ENCODE results near the gene INPP4B. TPM values are rescaled to one million over a fixed set of nuclear protein-coding genes. Genes with fewer than 3 reads are reported as not detected.

INPP4B gene
- polyA plus RNA-seq, 6 donors from 2014 or later: 0.13 to 0.39 (median 0.16) TPM; not detected in 1

DNA sequence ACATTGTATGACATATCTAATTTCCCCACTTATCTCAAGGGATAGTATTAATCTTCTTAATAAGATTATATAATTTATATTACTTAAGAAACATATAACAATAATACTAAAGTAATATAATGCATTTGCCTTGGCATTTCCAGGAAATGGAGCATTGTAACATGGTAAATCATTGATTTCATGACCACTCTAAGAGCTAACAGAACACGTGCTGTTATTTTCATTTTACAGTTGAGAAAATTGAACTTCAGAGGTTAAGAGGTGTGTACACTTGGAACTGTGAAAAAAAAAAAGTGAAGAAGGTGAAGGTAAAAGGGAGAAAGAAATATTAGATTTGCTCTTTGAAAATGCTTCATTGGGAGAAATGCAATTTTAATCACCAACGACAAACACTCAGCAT lies 687.1 kb downstream of the INPP4B start:
- Mint-ChIP-seq H3K4me1 (no peaks in the 10 kb centered on the region), H3K9me3 (no peaks in the 10 kb centered on the region), H3K36me3 (no peaks in the 10 kb centered on the region), H3K27me3 (no peaks in the 10 kb centered on the region), H3K27ac (no peak overlapping the region), H3K4me3 (no peak overlapping the region)
- no peak for ATAC-seq (ENCODE audit: low read depth in 2 of 2)
- DNase-seq: no peak

DNA sequence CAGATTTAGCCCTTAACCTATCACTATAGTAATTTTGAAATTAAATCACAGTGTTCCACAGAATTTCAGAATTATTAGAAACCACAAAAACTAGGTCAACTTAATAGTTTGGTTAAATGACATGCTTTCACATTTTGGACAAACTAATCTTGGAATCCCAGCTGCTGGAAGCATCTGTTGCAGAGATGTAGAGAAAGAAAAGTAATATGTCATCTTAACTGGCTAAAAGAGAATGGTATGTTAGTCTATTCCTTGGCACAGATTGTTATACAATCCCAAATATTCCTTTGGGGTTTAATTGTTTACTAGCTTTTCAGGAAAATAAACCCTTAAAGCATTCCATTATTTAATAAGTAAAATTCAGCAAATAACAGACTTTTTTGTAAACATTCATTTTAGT lies 689.8 kb downstream of the INPP4B start:
- Mint-ChIP-seq H3K36me3 (no peaks in the 10 kb centered on the region), H3K9me3 (no peaks in the 10 kb centered on the region), H3K4me3 (no peak overlapping the region), H3K27me3 (no peaks in the 10 kb centered on the region), H3K4me1 (no peaks in the 10 kb centered on the region), H3K27ac (no peak overlapping the region)
- ATAC-seq (ENCODE audit: low read depth in 2 of 2): no peak
- DNase-seq: no peak

DNA sequence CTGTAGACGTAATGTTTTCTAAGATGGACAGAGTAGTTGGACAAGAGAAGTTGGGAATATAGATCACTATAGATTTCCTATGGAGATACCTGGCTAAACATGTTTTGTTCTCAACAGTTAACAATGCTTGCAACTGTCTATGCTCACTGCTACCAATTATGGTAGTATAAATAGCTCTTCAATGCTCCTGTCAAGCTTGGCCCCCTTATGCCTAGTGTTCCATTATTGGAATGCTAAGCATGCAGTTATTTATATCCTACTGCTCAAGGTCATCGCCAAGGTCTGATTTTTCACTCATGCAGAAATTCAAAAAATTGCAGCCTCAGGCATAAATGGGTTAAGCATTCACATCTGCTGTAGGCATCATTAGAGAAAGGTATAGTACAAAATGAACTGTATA lies 690.8 kb downstream of the INPP4B start:
- Mint-ChIP-seq H3K36me3 (no peaks in the 10 kb centered on the region), H3K4me1 (no peaks in the 10 kb centered on the region), H3K27me3 (no peaks in the 10 kb centered on the region), H3K9me3 (no peaks in the 10 kb centered on the region), H3K27ac (no peak overlapping the region), H3K4me3 (no peak overlapping the region)
- DNase-seq: no peak
- no peak for ATAC-seq (ENCODE audit: low read depth in 2 of 2)

DNA sequence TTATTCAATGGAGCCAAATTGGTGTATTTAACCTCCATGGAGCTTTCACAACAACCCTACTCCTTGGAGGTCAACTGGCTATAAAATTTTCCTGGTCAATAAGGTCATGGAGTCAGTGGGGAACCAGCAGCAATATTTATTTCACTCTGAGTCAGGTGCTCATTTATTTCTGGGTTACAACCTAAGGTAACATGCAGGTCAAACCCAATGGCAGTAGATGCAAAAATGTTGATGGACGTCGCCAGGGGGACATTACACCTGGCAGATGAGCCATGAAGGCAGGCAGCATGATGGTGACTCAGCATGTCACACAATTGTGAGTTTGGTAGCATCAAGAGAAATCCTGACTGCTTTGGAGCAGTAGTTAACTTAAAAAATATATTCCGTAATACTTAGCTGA lies 695.6 kb downstream of the INPP4B start:
- Mint-ChIP-seq H3K36me3 (no peaks in the 10 kb centered on the region), H3K27ac (no peak overlapping the region), H3K27me3 (no peaks in the 10 kb centered on the region), H3K9me3 (no peaks in the 10 kb centered on the region), H3K4me3 (no peak overlapping the region), H3K4me1 (no peaks in the 10 kb centered on the region)
- DNase-seq: no peak
- no peak for ATAC-seq (ENCODE audit: low read depth in 2 of 2)

DNA sequence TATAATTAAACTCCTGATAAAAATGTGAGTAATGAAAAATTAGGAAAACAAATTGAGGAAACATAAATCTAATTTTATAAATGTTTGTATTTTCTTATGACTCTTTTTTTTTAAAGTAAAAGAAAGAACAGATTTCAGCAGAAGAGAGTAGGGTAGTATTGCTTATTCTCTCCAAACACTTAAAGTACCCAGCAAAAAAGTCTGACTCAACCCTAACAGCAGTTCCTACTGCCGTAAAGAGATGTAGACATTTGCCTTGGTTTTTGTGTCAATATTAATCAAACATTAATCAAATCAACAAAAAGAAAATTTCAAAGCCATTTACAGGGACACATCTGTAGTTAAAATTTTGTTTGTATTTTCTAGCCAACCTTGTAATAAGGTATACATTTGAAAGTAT lies 701.3 kb downstream of the INPP4B start:
- H3K4me3 Mint-ChIP-seq: no peak overlapping the region
- no peak for ATAC-seq (ENCODE audit: low read depth in 2 of 2)
- no peak for DNase-seq
- no peaks in the 10 kb centered on the region for H3K27me3 Mint-ChIP-seq
- H3K9me3 Mint-ChIP-seq: no peaks in the 10 kb centered on the region
- H3K36me3 Mint-ChIP-seq: no peaks in the 10 kb centered on the region
- H3K4me1 Mint-ChIP-seq: no peaks in the 10 kb centered on the region
- no peak overlapping the region for H3K27ac Mint-ChIP-seq

DNA sequence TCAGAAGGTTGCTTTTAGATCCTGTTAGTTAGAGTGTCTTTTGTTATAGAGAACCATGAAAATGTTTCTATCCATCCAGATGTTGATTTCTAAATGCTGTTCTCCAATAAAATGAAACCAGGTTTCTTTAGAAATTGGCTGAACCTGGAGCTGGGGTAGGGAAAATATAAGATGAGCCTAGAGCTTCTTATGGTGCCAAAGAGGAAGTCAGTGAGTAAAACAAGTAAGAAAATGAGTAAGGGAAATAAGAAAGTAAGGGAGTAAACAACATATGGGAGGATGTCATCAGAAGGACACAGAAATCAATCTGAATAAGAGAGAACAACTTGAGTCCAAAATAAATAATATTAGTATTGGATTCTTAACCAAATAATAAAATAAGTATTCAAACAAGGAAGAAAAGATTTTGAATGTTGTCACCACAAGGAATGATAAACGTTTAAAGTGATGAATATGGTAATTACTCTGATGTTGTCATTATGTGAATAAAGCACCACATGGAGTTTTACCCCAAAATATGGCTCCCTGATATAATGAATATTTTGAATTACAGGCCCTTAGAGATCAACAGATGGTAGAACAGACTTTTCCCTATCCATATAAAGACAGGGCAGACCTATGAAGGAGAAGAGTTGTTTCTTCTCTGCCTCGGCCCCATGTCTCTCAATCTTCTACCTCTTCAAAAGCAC lies 703.6 kb downstream of the INPP4B start:
- H3K9me3 Mint-ChIP-seq: no peaks in the 10 kb centered on the region
- H3K36me3 Mint-ChIP-seq: no peaks in the 10 kb centered on the region
- DNase-seq: no peak
- no peaks in the 10 kb centered on the region for H3K4me1 Mint-ChIP-seq
- no peaks in the 10 kb centered on the region for H3K27me3 Mint-ChIP-seq
- no peak for ATAC-seq (ENCODE audit: low read depth in 2 of 2)
- no peak overlapping the region for H3K4me3 Mint-ChIP-seq
- peak overlapping the region in 1 of 6 donors; percentile 9 for H3K27ac Mint-ChIP-seq

DNA sequence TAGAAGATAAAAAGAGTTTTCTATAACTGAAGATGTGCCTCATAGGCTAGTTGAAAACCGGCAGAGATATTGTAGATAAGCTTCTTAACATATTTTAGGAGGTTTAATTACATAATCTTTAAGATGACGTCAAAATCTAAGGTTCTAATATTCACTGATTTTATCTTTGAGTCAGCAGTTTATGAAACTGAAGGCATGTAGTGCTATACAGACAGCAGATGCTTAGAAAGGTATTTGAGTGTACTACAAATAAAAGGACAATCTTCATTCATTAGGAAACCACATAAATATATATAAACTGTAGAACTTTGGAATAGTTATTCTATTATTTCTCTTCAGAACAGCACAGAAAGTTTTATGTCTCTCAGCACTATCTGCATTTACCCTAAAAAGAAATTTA lies 704.9 kb downstream of the INPP4B start:
- Mint-ChIP-seq H3K9me3 (peaks cover 0 to 2% (median 0%) of the 10 kb centered on the region in 7 donors), H3K4me1 (no peaks in the 10 kb centered on the region), H3K27ac (no peak overlapping the region), H3K27me3 (no peaks in the 10 kb centered on the region), H3K36me3 (no peaks in the 10 kb centered on the region), H3K4me3 (no peak overlapping the region)
- DNase-seq (no peak), ATAC-seq (ENCODE audit: low read depth in 2 of 2) (no peak)

DNA sequence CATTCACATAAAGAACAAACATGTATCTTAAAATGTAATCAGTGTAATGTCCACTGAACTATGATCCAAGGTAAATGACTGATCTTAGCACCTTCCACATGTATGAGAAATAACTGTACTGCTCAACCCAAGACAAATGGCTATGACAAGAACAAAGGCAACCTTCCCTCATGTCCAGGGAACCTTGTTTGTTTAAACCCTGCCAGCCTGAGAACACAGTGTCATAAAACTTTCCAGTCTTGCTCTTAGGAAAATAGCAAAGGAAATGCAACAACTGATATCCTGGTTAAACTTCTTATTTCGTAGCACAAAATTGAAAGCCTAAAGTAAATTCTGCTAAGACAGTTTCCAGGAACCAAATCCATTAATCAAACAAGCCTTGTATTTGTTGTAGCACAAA lies 715.4 kb downstream of the INPP4B start:
- ATAC-seq (ENCODE audit: low read depth in 2 of 2): no peak
- DNase-seq: no peak
- Mint-ChIP-seq H3K9me3 (no peaks in the 10 kb centered on the region), H3K36me3 (no peaks in the 10 kb centered on the region), H3K4me3 (no peak overlapping the region), H3K4me1 (no peaks in the 10 kb centered on the region), H3K27ac (no peak overlapping the region), H3K27me3 (no peaks in the 10 kb centered on the region)

DNA sequence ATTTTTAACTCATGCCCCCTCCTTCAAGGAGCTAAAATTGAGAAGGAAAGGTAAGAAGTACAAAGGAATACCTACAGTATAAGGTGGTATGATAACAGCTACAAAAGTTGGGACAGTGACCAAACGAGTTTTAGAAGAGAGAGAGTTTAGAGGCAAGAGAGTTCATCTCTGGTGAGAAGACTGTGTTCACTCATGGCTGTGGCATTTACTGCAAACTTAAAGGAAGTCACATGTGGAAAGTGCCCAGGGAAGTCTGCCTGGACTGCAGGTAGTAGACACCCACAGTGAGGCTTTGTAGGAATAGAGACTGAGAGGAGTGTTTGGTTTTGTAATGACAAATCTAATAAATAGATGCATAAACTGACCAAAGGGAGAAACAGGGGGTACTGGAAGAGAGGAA lies 716.2 kb downstream of the INPP4B start:
- no peak overlapping the region for H3K4me3 Mint-ChIP-seq
- H3K4me1 Mint-ChIP-seq: no peaks in the 10 kb centered on the region
- no peak for ATAC-seq (ENCODE audit: low read depth in 2 of 2)
- no peak for DNase-seq
- no peaks in the 10 kb centered on the region for H3K27me3 Mint-ChIP-seq
- H3K9me3 Mint-ChIP-seq: no peaks in the 10 kb centered on the region
- no peaks in the 10 kb centered on the region for H3K36me3 Mint-ChIP-seq
- H3K27ac Mint-ChIP-seq: no peak overlapping the region

DNA sequence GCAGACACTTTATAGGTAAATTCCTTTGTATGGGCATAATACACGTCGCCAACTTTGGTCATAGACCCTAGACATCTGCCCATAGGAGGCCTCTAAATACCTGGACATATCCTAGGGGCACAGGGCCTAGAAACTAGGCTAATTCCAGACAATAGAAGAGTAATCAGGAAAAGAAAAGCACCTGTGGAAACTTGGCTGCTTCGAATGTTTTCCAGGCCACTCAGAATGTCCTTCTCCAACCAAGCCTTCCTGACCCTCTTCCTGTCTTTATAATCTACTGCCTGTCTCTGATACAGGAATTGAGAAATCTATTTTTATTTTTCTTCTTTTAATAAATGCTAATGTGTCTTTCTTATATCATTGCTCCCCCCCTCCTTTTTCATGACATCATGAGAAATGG lies 716.6 kb downstream of the INPP4B start:
- no peak overlapping the region for H3K4me3 Mint-ChIP-seq
- no peaks in the 10 kb centered on the region for H3K27me3 Mint-ChIP-seq
- ATAC-seq (ENCODE audit: low read depth in 2 of 2): no peak

DNA sequence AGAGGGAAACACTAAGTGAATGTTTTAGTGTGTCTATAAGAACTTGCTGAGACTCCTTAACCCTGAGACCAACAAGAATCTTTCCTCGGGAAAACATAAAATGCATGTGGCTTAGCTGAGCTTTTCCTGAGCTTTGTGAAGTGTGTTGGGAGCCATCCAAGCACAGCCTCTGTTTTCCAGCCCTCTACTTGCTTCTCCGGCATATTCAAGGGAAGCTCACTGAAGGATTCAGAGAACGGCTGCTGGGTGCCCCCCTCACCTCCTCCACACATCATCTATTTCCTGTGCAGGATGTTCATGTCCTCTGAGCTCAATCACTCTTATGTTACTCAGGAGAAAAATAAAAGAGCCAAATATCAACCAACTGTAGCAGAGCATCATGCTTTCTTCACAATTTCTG lies 717.6 kb downstream of the INPP4B start:
- Mint-ChIP-seq H3K4me3 (no peak overlapping the region), H3K4me1 (no peaks in the 10 kb centered on the region), H3K27ac (no peak overlapping the region), H3K27me3 (no peaks in the 10 kb centered on the region), H3K9me3 (no peaks in the 10 kb centered on the region), H3K36me3 (no peaks in the 10 kb centered on the region)
- ATAC-seq (ENCODE audit: low read depth in 2 of 2) (no peak), DNase-seq (no peak)

More for the DNA sequence above, 716.6 kb downstream of the INPP4B start:
- no peaks in the 10 kb centered on the region for H3K36me3 Mint-ChIP-seq
- no peaks in the 10 kb centered on the region for H3K9me3 Mint-ChIP-seq
- DNase-seq: no peak
- no peaks in the 10 kb centered on the region for H3K4me1 Mint-ChIP-seq
- H3K27ac Mint-ChIP-seq: no peak overlapping the region

DNA sequence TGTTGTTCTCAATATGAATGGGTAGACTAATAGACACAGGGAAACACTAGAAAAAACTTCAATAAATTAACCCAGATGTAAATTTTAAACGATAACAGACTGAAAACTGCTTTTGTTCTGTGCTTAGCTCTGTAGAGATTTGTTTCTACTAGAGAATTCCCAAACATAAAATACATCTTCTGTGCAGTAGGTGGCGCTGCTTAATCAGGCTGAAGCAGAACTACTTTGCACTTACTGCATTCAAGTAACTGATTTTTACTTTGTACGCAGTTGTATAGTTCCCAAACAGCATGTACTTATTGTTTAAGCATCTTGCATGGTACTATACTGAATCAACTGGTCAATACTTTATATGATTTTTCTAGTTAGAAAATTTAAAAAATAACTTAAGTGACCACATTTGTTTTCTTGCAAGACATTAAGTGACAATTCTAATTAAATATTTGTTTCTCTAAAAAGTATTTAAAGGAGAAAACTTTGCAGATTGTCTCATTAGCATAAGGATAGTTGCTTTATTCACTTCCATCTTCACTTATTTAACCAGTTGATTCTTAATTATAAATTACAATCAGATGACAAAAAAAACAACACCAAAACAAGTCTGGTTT lies 719.1 kb downstream of the INPP4B start:
- Mint-ChIP-seq H3K4me3 (no peak overlapping the region), H3K27me3 (no peaks in the 10 kb centered on the region), H3K27ac (no peak overlapping the region), H3K36me3 (no peaks in the 10 kb centered on the region), H3K4me1 (no peaks in the 10 kb centered on the region), H3K9me3 (no peaks in the 10 kb centered on the region)
- no peak for ATAC-seq (ENCODE audit: low read depth in 2 of 2)
- DNase-seq: peak; percentile 11

DNA sequence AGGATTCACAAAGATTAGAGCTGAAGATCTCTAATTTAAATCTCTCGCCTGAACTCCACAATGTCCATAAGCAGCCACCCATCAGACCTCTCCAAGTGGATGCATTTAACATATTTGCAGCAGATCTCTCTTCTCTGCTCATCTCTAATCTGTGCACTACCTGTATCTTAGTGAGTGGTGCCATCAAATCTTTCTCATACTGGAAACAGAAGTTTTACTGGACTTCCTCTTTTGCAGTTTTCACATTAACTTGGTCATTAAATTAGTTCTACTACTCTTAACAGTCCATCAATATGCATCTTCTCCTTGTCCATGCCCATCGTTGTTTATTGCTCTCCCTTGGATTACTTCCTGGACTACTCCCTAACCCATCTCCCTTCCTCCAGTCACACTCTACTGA lies 721.2 kb downstream of the INPP4B start:
- Mint-ChIP-seq H3K9me3 (no peaks in the 10 kb centered on the region), H3K27ac (no peak overlapping the region), H3K27me3 (no peaks in the 10 kb centered on the region), H3K36me3 (no peaks in the 10 kb centered on the region), H3K4me3 (no peak overlapping the region), H3K4me1 (no peaks in the 10 kb centered on the region)
- ATAC-seq (ENCODE audit: low read depth in 2 of 2): no peak
- no peak for DNase-seq

DNA sequence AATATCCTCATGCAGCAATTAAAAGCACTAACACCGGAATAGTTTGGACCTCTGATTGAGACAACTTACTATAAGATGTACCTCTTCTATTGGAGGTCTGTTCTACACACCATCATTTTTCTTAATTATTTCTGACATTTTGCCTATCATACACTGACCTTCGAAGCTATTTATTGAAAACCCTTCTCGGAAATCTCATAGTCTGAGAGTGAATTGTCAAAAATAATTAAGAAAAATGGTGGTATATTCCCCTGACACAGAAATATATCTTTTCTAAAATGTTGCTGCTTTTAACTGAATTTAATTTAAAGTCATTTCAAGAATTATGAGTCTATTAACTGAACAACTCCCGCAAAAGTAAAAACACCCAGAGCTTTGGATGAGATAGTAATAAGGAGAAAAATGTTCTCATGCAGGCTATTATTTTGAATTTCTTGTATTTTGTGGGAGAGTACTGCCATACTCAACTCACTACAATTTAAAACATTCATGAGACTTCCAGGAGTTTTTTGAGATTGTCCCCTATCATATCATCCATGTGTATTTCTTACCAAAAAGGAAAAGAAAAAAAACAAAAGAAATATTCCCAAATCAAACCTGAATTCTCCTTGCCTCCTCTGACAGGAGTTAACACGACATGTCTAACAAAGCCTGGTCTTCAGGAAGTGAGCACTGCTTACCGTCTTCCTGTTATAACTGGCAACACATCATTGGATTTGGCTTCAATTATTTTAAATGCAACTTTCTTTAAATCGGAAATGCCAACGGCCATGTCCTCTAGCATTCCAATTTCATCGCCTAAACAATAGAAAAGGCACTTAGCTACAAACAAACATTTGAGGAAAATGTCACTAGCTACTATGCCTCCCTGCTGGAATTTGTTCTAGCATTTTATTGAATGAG lies 724.4 kb downstream of the INPP4B start:
- ATAC-seq (ENCODE audit: low read depth in 2 of 2): no peak
- Mint-ChIP-seq H3K9me3 (peaks cover 0 to 11% (median 4%) of the 10 kb centered on the region in 7 donors), H3K36me3 (no peaks in the 10 kb centered on the region), H3K27me3 (no peaks in the 10 kb centered on the region), H3K27ac (no peak overlapping the region), H3K4me1 (no peaks in the 10 kb centered on the region), H3K4me3 (no peak overlapping the region)
- no peak for DNase-seq
